Suprapubic skin (tissue), 4 donors: Measurements from ENCODE around the gene FAM32A. TPM values are rescaled to one million over a fixed set of nuclear protein-coding genes. Genes with fewer than 3 reads are reported as not detected.
"Not testable (repeated sequence)": the region's sequence is repeated elsewhere in the genome, so short reads cannot be mapped to it uniquely, and the experiment has no call there.

ENCODE experiments used
- DNase-seq, 2 donors: peaks; one replicate each; pipeline ENCODE4 v3.0.0-alpha.2; 2019; ENCODE audit warnings: low spot score in 2 of 2
- H3K27ac ChIP-seq: fragments of 200-600 bp; sonication (generic); one replicate; pipeline ENCODE4 v1.5.1; 2019
- H3K27me3 ChIP-seq: fragments of 200-600 bp; sonication (generic); one replicate; pipeline ENCODE4 v1.5.1; 2019
- H3K36me3 ChIP-seq: fragments of 200-600 bp; sonication (generic); one replicate; pipeline ENCODE4 v1.5.1; 2019
- H3K4me1 ChIP-seq: fragments of 200-600 bp; sonication (generic); one replicate; pipeline ENCODE4 v1.5.1; 2019
- H3K4me3 ChIP-seq: fragments of 200-600 bp; sonication (generic); one replicate; pipeline ENCODE4 v1.5.1; 2019; ENCODE audit warnings: mild to moderate bottlenecking
- H3K9me3 ChIP-seq: fragments of 200-600 bp; sonication (generic); one replicate; pipeline ENCODE4 v1.5.1; 2019
- EP300 ChIP-seq: sonication (generic); formaldehyde crosslinking; IDR thresholded peaks from one replicate; pipeline ENCODE4 v1.6.1; 2017; ENCODE audit warnings: antibody characterized with exemption
- POLR2A ChIP-seq, 2 donors: fragments of 450-650 bp; IDR thresholded peaks; one replicate each; pipeline ENCODE4 v1.6.1; 2017; ENCODE audit warnings: antibody characterized with exemption in 2 of 2, mild to moderate bottlenecking in 2 of 2, moderate library complexity in 2 of 2
- POLR2AphosphoS5 ChIP-seq, 3 donors: sonication (generic); formaldehyde crosslinking; IDR thresholded peaks; one replicate each; pipeline ENCODE4 v1.6.1; 2017; ENCODE audit warnings: antibody characterized with exemption in 3 of 3
- WGBS: methylation state at CpG from one replicate; pipeline ENCODE4 v1.1.5; 2018; 5-methylcytosine and 5-hydroxymethylcytosine counted together
- total RNA-seq, 4 donors: library from RNA; depleted of rRNA; stranded (reverse); fragments of >200 nt; gene quantifications; one replicate each; pipeline ENCODE4 v1.1.0, GENCODE V29; 2016
- TF ChIP-seq, protein P1 (sequence below), 2 donors: fragments of 200-600 bp in 1 of 2; fragments of 450-650 bp in 1 of 2; sonication (generic) in 1 of 2; IDR thresholded peaks; one replicate each; pipeline ENCODE4 v1.5.1; 2016 to 2019; ENCODE audit warnings: antibody characterized with exemption in 2 of 2, mild to moderate bottlenecking in 1 of 2, moderate library complexity in 1 of 2

Gene FAM32A
- total RNA-seq, 4 donors from 2014 or later, result 64.2 to 102 (median 81.2) TPM

DNA sequence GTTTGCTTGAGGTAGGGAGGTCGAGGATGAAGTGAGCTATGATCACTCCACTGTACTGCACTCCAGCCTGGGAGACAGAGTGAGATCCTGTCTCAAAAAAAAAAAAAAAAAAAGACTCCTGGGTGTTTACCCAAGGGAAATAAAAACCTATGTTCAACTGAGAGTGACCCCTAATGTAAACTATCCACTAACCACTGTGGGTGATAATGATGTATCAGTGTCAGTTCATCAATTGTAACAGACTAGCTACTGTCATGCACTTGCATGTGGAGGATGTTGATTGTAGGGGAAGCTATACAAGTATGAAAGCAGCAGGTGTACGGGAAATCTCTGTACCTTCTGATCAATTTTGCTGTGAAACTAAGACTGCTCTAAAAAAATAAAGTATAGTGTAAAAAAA, 9.3 kb upstream of the FAM32A start:
- 59% methylated on average over 2 of the region's 2 CpGs for WGBS
- DNase-seq, result no peak
- Histone ChIP-seq H3K27me3 (no peaks in the 10 kb centered on the region), H3K4me1 (no peaks in the 10 kb centered on the region), H3K36me3 (no peaks in the 10 kb centered on the region), H3K27ac (no peak overlapping the region), H3K9me3 (no peaks in the 10 kb centered on the region), H3K4me3 (no peak overlapping the region)
- TF ChIP-seq POLR2AphosphoS5 (IDR thresholded peaks at IDR 0.05) (no peak), EP300 (no peak)

DNA sequence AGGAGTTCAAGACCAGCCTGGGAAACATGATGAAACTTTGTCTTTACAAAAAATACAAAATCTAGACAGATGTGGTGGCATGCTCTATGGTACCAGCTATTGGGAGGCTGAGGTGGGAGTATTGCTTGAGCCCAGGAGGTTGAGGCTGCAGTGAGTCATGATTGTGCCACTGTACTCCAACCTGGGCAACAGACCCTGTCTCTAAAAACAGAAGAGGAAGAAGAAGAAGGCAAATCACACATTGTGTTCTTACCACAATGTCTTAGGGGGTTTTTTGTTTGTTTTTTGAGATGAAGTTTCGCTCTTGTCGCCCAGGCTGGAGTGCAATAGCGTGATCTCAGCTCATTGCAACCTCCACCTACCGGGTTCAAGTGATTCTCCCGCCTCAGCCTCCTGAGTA, 6.3 kb upstream of the FAM32A start:
- not testable (repeated sequence) for H3K27ac ChIP-seq, H3K4me1 ChIP-seq, DNase-seq, H3K9me3 ChIP-seq, H3K27me3 ChIP-seq, H3K4me3 ChIP-seq, H3K36me3 ChIP-seq
- 96% methylated on average over 5 of the region's 5 CpGs for WGBS

DNA sequence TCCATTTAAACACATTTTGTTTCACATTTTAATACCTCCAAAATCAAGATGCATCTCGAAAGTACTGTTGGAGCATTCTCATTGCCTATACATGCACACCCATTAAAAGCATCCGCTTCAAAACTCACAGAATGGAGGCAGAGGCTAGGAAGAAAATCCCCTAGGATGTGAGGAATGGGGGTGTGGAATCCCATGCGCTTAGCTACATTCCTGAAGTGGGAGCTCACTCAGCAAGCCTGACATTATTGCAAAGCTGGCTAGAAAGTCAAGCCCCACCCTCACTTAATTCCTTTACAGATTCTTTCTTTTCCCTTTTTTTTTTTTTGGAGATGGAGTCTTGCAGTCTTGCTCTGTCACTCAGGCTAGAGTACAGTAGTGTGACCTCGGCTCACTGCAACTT, 4.6 kb upstream of the FAM32A start:
- TF ChIP-seq POLR2AphosphoS5 (IDR thresholded peaks at IDR 0.05), result no peak
- TF ChIP-seq, protein P1, sequence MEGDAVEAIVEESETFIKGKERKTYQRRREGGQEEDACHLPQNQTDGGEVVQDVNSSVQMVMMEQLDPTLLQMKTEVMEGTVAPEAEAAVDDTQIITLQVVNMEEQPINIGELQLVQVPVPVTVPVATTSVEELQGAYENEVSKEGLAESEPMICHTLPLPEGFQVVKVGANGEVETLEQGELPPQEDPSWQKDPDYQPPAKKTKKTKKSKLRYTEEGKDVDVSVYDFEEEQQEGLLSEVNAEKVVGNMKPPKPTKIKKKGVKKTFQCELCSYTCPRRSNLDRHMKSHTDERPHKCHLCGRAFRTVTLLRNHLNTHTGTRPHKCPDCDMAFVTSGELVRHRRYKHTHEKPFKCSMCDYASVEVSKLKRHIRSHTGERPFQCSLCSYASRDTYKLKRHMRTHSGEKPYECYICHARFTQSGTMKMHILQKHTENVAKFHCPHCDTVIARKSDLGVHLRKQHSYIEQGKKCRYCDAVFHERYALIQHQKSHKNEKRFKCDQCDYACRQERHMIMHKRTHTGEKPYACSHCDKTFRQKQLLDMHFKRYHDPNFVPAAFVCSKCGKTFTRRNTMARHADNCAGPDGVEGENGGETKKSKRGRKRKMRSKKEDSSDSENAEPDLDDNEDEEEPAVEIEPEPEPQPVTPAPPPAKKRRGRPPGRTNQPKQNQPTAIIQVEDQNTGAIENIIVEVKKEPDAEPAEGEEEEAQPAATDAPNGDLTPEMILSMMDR (IDR thresholded peaks at IDR 0.05), result no peak
- TF ChIP-seq POLR2A (IDR thresholded peaks at IDR 0.05), result no peak
- Histone ChIP-seq H3K27ac (no peak overlapping the region), H3K4me1 (peaks cover 6% of the 10 kb centered on the region), H3K27me3 (no peaks in the 10 kb centered on the region), H3K9me3 (no peaks in the 10 kb centered on the region), H3K4me3 (no peak overlapping the region), H3K36me3 (no peaks in the 10 kb centered on the region)
- 23% methylated on average over 4 of the region's 4 CpGs for WGBS
- no peak for DNase-seq

DNA sequence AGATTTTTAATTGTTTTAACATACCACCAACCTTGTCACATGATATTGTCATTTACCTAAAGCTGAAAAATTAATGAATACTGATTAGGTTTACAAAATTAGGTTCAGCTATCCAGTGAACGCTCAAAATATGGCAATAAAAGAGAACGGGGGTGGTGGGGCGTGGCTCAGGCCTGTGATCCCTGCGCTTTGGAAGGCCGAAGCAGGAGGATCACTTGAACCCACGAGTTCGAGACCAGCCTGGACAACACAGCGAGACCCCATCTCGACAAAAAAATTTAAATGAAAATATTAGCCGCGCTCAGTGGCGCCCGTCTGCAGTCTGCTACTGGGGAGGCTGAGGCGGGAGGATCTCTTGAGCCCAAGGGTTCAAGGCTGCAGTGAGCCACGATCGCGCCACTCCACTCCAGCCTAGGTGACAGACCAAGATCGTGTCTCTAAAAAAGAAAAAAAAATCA, 516 bp upstream of the FAM32A start:
- peak overlapping the region; percentile 98 for H3K4me3 ChIP-seq
- H3K27ac ChIP-seq, result no peak overlapping the region
- H3K36me3 ChIP-seq, result peaks cover 15% of the 10 kb centered on the region
- H3K4me1 ChIP-seq, result peaks cover 30% of the 10 kb centered on the region
- no peaks in the 10 kb centered on the region for H3K9me3 ChIP-seq
- H3K27me3 ChIP-seq, result no peaks in the 10 kb centered on the region
- 40% methylated on average over 18 of the region's 18 CpGs for WGBS
- TF ChIP-seq EP300, result no peak
- TF ChIP-seq, protein P1 (IDR thresholded peaks at IDR 0.05), result no peak
- no peak for TF ChIP-seq POLR2A (IDR thresholded peaks at IDR 0.05)
- no peak for TF ChIP-seq POLR2AphosphoS5 (IDR thresholded peaks at IDR 0.05)
- DNase-seq, result no peak

DNA sequence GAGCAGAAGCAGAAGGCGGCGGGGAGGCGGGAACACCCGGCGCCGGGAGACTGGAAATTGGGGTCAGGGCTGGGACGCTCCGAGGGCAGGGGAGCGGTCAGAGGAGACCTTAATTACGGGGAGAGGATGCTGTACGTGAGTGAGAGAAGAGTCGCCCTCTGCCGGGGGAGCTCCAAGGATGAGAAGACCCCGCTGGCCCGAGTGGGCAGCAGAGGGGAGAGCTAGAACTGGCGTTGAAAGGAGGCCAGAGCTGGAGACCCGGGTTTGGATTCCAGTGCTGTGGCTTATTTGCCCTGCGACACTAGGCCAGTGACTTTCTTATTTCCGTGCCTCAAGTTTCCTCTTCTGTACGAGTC, 536 bp downstream of the FAM32A start:
- WGBS, result 2% methylated on average over 20 of the region's 20 CpGs
- H3K27ac ChIP-seq, result peak overlapping the region; percentile 80
- no peaks in the 10 kb centered on the region for H3K9me3 ChIP-seq
- H3K4me3 ChIP-seq, result peak overlapping the region; percentile 98
- peaks cover 33% of the 10 kb centered on the region for H3K4me1 ChIP-seq
- H3K36me3 ChIP-seq, result peaks cover 26% of the 10 kb centered on the region
- no peak for TF ChIP-seq POLR2AphosphoS5 (IDR thresholded peaks at IDR 0.05)
- TF ChIP-seq, protein P1 (IDR thresholded peaks at IDR 0.05), result peak in 1 of 2 donors; percentile 5
- no peak for DNase-seq
- H3K27me3 ChIP-seq, result no peaks in the 10 kb centered on the region

DNA sequence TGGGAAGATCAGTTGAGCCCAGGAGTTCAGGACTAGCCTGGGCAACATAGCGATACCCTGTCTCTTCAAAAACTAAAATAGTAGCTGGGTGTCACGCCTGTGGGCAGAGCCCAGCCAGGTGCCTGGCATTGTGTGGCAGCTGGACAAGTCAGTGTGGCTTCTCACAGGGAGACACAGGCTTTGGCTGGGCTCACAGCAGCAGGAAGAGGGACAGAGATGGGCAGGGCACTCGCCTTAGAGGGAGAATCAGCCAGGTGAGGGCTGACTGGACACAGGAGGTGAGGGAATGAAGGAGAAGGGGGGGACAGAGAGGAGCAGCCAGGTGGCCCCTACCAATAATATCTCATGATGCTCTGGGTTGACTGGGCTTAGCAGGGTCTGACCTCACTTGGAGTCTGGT, 3.3 kb downstream of the FAM32A start:
- TF ChIP-seq, protein P1 (IDR thresholded peaks at IDR 0.05), result no peak
- TF ChIP-seq POLR2A (IDR thresholded peaks at IDR 0.05) (no peak), POLR2AphosphoS5 (IDR thresholded peaks at IDR 0.05) (no peak), EP300 (no peak)
- Histone ChIP-seq H3K4me3 (no peak overlapping the region), H3K4me1 (peaks cover 27% of the 10 kb centered on the region), H3K27ac (no peak overlapping the region), H3K27me3 (no peaks in the 10 kb centered on the region), H3K9me3 (no peaks in the 10 kb centered on the region), H3K36me3 (peaks cover 51% of the 10 kb centered on the region)
- 90% methylated on average over 3 of the region's 3 CpGs for WGBS
- no peak for DNase-seq
